ENCODE measurements around the gene LCLAT1.

DNA sequence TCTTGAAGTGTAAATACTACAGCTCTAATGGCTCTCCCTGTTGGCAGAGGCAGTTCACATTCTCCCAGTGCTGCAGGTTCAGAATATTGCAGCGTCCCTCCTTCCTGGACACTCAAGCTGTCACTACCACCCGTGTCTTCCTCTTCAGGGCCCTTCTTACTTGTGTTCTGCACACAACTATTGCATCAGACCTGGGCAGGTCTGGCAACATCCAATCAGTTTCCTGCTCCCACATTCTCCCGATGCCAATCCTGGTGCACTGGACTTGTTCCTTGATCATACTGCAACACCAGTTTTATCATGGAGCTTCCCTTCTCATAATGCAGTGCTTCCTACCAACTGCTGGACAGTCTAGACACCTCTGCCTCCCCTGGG is 198.7 kb downstream of the LCLAT1 start:
- TF ChIP-seq CTCF (IDR thresholded peaks at IDR 0.05; ENCODE audit: low read length): no peak
- TF ChIP-seq EZH2 (IDR thresholded peaks at IDR 0.05; ENCODE audit: borderline replicate concordance, low read length): no peak

Data from OCI-LY1 (cell line).